ENCODE measurements around the gene PTPN22.

The PTPN22 gene

GRCh38 chr1:113793878-113794834 is 77.4 kb downstream of the PTPN22 start:
- H3K4me1 ChIP-seq (ENCODE audit: low read length), result peaks cover 24% of the 10 kb centered on the region
- peaks cover 29% of the 10 kb centered on the region for H3K36me3 ChIP-seq (replicated peaks; ENCODE audit: low read depth, low read length)
- H3K79me2 ChIP-seq (ENCODE audit: low read length), result peaks cover 23% of the 10 kb centered on the region
- H3K9ac ChIP-seq (ENCODE audit: low read length), result no peak overlapping the region
- H3K27me3 ChIP-seq (ENCODE audit: low read depth, low read length), result no peaks in the 10 kb centered on the region
- H3K4me2 ChIP-seq (ENCODE audit: low read length), result no peak overlapping the region
- TF ChIP-seq EZH2phosphoT487 (IDR thresholded peaks at IDR 0.05; ENCODE audit: low read depth), result no peak
- no peak for TF ChIP-seq CTCF (IDR thresholded peaks at IDR 0.05; ENCODE audit: low read depth, low read length)
- H3K9me3 ChIP-seq (ENCODE audit: insufficient read depth, low read length), result no peaks in the 10 kb centered on the region
- peaks cover 8% of the 10 kb centered on the region for H4K20me1 ChIP-seq (ENCODE audit: insufficient read depth, low read length)
- no peak overlapping the region; the same call in 1 of the 2 replicates for H3K27ac ChIP-seq (ENCODE audit: low read length)
- H3K4me3 ChIP-seq (ENCODE audit: low read length), result no peak overlapping the region
- no peak overlapping the region for H2AFZ ChIP-seq (ENCODE audit: low read depth, low read length)

- peaks cover 21% of the 10 kb centered on the region for H3K79me2 ChIP-seq (ENCODE audit: low read length)
- H3K4me3 ChIP-seq (ENCODE audit: low read length), result no peak overlapping the region
- no peak overlapping the region for H3K9ac ChIP-seq (ENCODE audit: low read length)
- no peak overlapping the region for H3K4me2 ChIP-seq (ENCODE audit: low read length)
- H3K27ac ChIP-seq (ENCODE audit: low read length), result no peak overlapping the region
- H3K36me3 ChIP-seq (replicated peaks; ENCODE audit: low read depth, low read length), result peaks cover 32% of the 10 kb centered on the region
- H3K4me1 ChIP-seq (ENCODE audit: low read length), result peaks cover 20% of the 10 kb centered on the region
- TF ChIP-seq CTCF (IDR thresholded peaks at IDR 0.05; ENCODE audit: low read depth, low read length), result no peak
- no peak for TF ChIP-seq EZH2phosphoT487 (IDR thresholded peaks at IDR 0.05; ENCODE audit: low read depth)
- no peaks in the 10 kb centered on the region for H3K9me3 ChIP-seq (ENCODE audit: insufficient read depth, low read length)
- H3K27me3 ChIP-seq (ENCODE audit: low read depth, low read length), result no peaks in the 10 kb centered on the region
- H2AFZ ChIP-seq (ENCODE audit: low read depth, low read length), result no peak overlapping the region
- no peaks in the 10 kb centered on the region for H4K20me1 ChIP-seq (ENCODE audit: insufficient read depth, low read length)
Measured at GRCh38 chr1:113792986-113793385, 78.5 kb downstream of the PTPN22 start.

- TF ChIP-seq EZH2phosphoT487 (IDR thresholded peaks at IDR 0.05; ENCODE audit: low read depth) (no peak), CTCF (IDR thresholded peaks at IDR 0.05; ENCODE audit: low read depth, low read length) (no peak)
- Histone ChIP-seq H4K20me1 (ENCODE audit: insufficient read depth, low read length) (no peaks in the 10 kb centered on the region), H3K36me3 (replicated peaks; ENCODE audit: low read depth, low read length) (peaks cover 27% of the 10 kb centered on the region), H2AFZ (ENCODE audit: low read depth, low read length) (no peak overlapping the region), H3K27me3 (ENCODE audit: low read depth, low read length) (no peaks in the 10 kb centered on the region), H3K4me1 (ENCODE audit: low read length) (peaks cover 15% of the 10 kb centered on the region), H3K9me3 (ENCODE audit: insufficient read depth, low read length) (no peaks in the 10 kb centered on the region), H3K79me2 (ENCODE audit: low read length) (peaks cover 23% of the 10 kb centered on the region), H3K4me2 (ENCODE audit: low read length) (no peak overlapping the region), H3K4me3 (ENCODE audit: low read length) (no peak overlapping the region), H3K9ac (ENCODE audit: low read length) (no peak overlapping the region), H3K27ac (ENCODE audit: low read length) (no peak overlapping the region)
Measured at GRCh38 chr1:113792471-113792870, 79.0 kb downstream of the PTPN22 start.

- Histone ChIP-seq H3K27ac (ENCODE audit: low read length) (no peak overlapping the region), H3K36me3 (replicated peaks; ENCODE audit: low read depth, low read length) (peaks cover 5% of the 10 kb centered on the region), H3K4me2 (ENCODE audit: low read length) (no peak overlapping the region), H3K79me2 (ENCODE audit: low read length) (peaks cover 42% of the 10 kb centered on the region), H3K27me3 (ENCODE audit: low read depth, low read length) (no peaks in the 10 kb centered on the region), H2AFZ (ENCODE audit: low read depth, low read length) (no peak overlapping the region), H3K9me3 (ENCODE audit: insufficient read depth, low read length) (no peaks in the 10 kb centered on the region), H3K4me1 (ENCODE audit: low read length) (peaks cover 8% of the 10 kb centered on the region), H4K20me1 (ENCODE audit: insufficient read depth, low read length) (peaks cover 5% of the 10 kb centered on the region; the same call in 1 of the 2 replicates), H3K9ac (ENCODE audit: low read length) (no peak overlapping the region), H3K4me3 (ENCODE audit: low read length) (no peak overlapping the region)
- TF ChIP-seq EZH2phosphoT487 (IDR thresholded peaks at IDR 0.05; ENCODE audit: low read depth) (no peak), CTCF (IDR thresholded peaks at IDR 0.05; ENCODE audit: low read depth, low read length) (no peak)
Measured at GRCh38 chr1:113788802-113789201, 82.7 kb downstream of the PTPN22 start.
